Islet of Langerhans (tissue), 1 donor: ENCODE measurements around the gene CNOT1.
"Not testable (repeated sequence)": the region's sequence is repeated elsewhere in the genome, so short reads cannot be mapped to it uniquely, and the experiment has no call there.

Experiments
- FAIRE-seq: peaks from one replicate; lab custom pipeline; 2011; peaks lifted over from hg19 to GRCh38; lab: Jason Lieb, UNC

CNOT1 gene

DNA sequence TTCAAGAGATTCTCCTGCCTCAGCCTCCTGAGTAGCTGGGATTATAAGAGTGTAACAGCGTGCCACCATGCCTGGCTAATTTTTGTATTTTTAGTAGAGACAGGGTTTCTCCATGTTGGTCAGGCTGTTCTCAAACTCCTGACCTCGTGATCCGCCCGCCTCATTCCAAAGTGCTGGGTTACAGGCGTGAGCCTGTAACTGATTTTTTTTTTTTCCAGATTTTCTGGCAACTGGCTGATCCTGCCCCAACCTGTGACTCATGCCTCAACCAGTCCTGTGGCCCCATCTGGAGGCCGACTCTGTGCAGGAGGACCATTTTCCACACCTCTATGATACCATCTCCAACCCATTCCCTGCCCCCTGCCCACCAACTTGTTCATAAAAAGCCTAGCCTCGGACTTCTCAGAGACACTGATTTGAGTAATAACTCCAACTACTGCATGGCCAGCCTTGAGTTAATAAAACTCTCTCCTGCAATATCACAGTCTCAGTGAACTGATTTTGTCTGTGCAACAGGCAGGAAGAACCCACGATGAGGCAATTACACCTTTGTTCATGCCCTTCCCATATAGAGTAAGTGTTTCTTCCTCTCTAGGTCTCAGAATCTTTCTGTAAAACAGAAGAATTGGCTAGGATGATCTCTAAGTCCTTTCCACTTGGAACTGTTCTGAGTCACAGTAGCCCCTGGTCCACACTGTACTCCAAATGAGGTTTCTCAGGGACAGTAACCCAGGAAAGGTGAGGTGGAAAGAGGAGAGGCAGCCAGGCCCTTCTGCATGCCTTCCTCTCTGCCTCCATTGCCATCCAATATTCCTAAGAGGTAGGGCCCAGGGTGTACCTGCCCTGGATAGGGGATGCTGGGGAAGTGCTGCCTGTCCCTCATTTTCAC is 8.8 kb upstream of the CNOT1 start:
- FAIRE-seq = no peak

DNA sequence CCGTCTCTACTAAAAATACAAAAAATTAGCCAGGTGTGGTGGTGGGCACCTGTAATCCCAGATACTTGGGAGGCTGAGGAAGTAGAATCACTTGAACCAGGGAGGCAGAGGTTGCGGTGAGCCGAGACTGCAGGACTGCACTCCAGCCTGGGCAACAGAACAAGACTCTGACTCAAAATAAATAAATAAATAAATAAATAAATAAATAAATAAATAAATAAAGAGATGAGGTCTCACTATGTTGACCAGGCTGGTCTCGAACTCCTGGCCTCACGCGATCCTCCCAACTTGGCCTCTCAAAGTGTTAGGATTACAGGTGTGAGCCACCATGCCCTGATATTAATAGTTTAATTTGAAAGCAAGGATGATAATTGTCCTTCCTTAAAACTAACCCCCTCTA is 7.4 kb upstream of the CNOT1 start:
- FAIRE-seq = not testable (repeated sequence)

- FAIRE-seq = no peak
Observed at GRCh38 chr16:58636466-58636865, 6.8 kb upstream of the CNOT1 start.

- FAIRE-seq = no peak
Observed at GRCh38 chr16:58635502-58635901, 5.9 kb upstream of the CNOT1 start.

DNA sequence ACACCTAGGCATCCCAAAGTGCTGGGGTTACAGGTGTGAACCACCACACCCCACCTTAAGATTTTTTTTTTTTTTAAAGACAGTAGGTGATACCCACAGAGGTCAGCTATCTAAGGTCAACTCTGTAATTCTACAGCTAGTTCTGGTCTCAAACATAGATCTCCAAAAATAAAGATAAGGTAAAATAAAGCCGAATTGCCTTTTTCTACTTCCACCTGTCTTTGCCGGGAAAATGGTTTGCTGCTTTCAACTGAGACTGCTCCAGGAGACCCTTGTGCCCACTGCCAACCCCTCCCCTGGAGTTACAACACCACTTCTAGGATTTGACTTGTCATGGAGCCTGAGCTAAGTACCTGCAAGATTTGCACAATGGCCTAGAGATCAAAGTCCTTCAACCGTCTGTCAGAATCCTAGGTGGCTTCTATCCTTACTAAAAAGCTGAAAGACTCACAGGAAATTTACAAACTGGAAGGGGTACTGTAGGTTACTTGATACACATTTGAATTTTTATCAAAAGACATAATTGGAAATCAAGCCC is 4.7 kb upstream of the CNOT1 start:
- no peak for FAIRE-seq

- FAIRE-seq = no peak
Observed at GRCh38 chr16:58628845-58629732, 537 bp downstream of the CNOT1 start.

- no peak for FAIRE-seq
Observed at GRCh38 chr16:58624209-58624608, 5.4 kb downstream of the CNOT1 start.

- FAIRE-seq = no peak
Observed at GRCh38 chr16:58620396-58620795, 9.2 kb downstream of the CNOT1 start.

DNA sequence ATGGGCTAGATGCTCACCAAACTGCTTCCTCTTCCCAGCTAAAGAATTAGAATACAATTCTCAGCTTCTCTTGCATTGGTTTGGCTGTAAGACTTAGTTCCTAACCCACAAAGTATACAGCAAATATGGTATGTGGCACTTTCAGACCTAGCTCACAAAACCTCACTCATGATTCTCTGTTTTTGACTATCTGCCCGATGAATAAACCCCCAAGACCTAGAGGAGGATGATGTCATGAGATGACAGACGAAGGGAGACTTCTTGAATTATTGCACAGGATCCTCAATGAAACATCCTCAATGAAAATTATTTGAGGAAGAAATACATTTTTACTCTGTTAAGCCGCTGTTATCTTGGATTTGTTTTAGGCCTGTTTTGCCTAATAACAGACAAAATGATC is 14.3 kb downstream of the CNOT1 start:
- no peak for FAIRE-seq

GRCh38 chr16:58614860-58615259 is 14.8 kb downstream of the CNOT1 start:
- FAIRE-seq = no peak

- no peak for FAIRE-seq
Observed at GRCh38 chr16:58614212-58614611, 15.4 kb downstream of the CNOT1 start.

DNA sequence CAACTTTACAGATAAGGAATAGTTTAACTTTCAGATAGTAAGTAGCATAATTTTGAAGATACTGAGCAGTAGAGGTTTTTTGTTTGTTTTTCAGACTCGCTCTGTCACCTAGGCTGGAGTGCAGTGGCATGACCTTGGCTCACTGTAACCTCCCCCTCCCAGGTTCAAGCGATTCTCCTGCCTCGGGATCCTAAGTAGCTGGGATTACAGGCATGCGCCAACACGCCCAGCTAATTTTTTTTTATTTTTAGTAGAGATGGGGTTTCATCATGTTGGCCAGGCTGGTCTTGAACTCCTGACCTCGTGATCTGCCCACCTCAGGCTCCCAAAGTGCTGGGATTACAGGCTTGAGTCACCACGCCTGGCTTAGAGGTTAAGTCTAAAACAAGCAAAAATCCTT is 16.7 kb downstream of the CNOT1 start:
- FAIRE-seq = not testable (repeated sequence)

DNA sequence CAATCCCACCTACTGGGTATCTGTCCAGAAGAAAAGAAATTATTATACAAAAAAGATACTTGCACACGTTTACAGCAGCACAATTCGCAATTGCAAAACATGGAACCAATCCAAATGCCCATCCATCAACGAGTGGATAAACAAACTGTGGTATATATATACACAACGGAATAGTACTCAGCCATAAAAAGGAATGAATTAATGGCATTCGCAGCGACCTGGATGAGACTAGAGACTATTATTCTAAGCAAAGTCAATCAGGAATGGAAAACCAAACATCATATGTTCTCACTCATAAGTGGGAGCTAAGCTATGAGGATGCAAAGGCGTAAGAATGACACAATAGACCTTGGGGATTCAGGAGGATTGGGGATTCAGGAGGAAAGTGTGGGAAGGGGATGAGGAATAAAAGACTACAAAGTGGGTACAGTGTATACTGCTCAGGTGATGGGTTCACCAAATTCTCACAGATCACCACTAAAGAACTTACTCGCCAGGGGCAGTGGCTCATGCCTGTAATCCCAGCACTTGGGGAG is 21.0 kb downstream of the CNOT1 start:
- FAIRE-seq = no peak

DNA sequence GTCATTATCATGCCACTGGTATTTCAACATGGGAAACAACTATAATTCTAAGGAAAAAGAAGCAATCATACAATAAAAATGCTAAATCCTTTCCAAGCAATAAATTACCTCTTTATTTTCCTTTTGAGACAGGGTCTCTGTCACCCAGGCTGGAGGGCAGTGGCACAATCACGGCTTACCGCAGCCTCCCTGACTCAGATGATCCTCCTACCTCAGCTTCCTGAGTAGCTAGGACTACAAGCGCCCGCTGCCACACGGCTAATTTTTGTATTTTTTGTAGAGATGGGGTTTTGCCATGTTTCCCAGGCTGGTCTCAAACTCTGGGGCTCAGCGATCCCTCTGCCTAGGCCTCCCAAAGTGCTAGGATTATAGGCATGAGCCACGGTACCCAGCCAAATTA is 24.1 kb downstream of the CNOT1 start:
- FAIRE-seq = no peak

- no peak for FAIRE-seq
Observed at GRCh38 chr16:58591083-58591482, 38.5 kb downstream of the CNOT1 start.

DNA sequence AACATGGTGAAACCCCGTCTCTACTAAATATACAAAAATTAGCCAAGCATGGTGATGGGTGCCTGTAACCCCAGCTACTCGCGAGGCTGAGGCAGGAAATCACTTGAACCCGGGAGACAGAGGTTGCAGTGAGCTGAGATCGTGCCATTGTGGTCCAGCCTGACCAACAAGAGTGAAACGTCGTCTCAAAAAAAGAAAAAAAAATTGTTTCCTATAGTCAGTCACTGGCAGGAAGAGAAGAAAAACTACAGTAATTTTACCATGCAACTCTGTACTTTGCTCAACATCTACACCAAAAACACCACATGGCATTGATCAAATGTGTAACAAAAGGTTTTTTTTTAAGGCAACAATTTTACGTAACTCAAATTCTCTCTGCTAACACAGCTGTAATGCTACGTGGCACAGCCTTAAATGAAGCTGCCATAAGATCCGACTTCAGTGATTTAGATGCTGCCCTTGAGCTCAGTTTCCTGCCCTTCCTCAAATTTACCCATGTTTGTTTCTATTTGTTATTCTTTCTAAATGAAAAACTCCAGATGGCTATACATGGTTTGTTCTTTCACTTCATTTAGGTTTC is 40.2 kb downstream of the CNOT1 start:
- no peak for FAIRE-seq

DNA sequence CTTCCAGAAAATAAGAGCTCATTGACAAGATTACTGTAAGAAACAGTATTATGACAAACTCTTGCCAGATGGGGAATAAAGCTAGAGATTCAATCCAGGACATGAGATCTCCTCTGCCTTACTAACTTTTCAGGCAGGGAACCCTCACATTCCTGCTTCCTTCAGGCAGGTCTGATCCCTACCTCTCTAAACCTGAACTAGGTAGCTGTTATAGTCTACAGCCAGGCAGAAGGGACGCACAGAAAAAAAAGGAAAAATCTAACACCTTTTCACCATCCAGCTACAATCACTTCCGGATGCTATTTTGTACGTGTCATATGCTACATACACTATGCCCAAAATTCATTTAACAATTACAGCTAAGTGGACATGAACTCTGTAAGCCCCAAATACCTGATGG is 41.2 kb downstream of the CNOT1 start:
- no peak for FAIRE-seq

GRCh38 chr16:58586340-58587030 is 43.1 kb downstream of the CNOT1 start:
- no peak for FAIRE-seq

- no peak for FAIRE-seq
Observed at GRCh38 chr16:58584831-58585505, 44.7 kb downstream of the CNOT1 start.

DNA sequence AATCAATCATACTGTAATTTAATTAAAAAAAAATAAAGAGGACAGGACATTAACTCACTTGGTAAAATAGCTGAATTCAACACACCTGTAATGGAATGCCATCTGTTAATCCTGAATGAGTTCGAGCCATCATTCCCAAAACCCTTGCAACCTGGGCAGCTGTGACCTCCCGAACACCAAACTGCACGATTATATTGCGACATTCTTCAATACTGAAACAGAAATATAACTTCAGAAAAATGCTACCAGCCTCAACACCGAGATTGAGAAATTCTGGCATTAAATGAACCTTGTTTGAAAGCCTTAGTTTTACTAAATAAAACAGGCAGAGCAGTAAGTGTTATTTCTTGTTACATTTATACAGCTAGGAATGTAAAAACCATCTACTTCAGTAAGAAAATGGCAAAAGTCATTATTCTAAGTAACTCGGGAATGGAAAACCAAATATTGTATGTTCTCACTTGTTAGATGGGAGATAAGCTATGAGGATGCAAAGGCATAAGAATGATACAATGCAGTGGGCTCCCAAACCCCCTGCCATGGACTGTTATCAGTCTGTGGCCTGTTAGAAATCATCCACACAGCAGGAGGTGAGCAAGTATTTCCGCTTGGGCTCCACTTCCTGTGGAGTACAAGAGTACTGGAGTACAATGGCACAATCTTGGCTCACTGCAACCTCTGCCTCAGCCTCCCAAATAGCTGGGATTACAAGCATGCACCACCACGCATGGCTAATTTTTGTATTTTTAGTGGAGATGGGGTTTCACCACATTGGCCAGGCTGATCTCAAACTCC is 46.5 kb downstream of the CNOT1 start:
- no peak for FAIRE-seq
